ENCODE results near the gene OR11H6.
"Not testable (repeated sequence)": the region's sequence is repeated elsewhere in the genome, so short reads cannot be mapped to it uniquely, and the experiment has no call there.

OR11H6 gene

DNA sequence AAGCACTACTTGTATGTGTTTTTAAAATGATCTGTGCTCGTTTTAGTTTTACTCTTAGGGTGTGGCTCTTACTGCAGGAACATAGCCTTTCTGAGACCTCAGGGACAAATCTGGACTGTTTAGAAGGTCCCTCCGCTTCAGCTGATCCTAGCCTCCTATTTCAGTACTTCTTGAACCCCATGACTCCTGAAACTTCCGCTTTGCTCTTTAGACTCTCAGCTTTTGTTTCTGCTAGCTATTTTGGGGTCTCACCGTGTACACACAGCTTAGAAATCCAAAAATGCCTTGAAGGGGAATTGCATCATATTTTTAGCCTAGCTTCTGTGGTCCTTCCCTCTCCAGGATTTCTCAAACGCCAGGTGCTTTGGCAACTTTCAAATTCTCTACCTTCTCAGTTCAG is 24.5 kb upstream of the OR11H6 start:
- no peak for DNase-seq (ENCODE audit: low read depth)
- H3K4me3 ChIP-seq (ENCODE audit: low read length) = no peak overlapping the region
- no peak for TF ChIP-seq CTCF (IDR thresholded peaks at IDR 0.05; ENCODE audit: insufficient read depth, low read depth, low read length, missing control alignments)

- TF ChIP-seq CTCF (IDR thresholded peaks at IDR 0.05; ENCODE audit: insufficient read depth, low read depth, low read length, missing control alignments) = no peak
- no peak for DNase-seq (ENCODE audit: low read depth)
- no peak overlapping the region for H3K4me3 ChIP-seq (ENCODE audit: low read length)
These were observed 18.8 kb upstream of the OR11H6 start for GRCh38 chr14:20204721-20205120.

- no peak for TF ChIP-seq CTCF (IDR thresholded peaks at IDR 0.05; ENCODE audit: insufficient read depth, low read depth, low read length, missing control alignments)
These were observed 13.9 kb upstream of the OR11H6 start for GRCh38 chr14:20209595-20209994.

GRCh38 chr14:20212406-20212805 is 11.1 kb upstream of the OR11H6 start:
- DNase-seq (ENCODE audit: low read depth); H3K4me3 ChIP-seq (ENCODE audit: low read length): not testable (repeated sequence)

More at GRCh38 chr14:20209595-20209994, 13.9 kb upstream of the OR11H6 start:
- H3K4me3 ChIP-seq (ENCODE audit: low read length) = no peak overlapping the region
- DNase-seq (ENCODE audit: low read depth) = no peak

DNA sequence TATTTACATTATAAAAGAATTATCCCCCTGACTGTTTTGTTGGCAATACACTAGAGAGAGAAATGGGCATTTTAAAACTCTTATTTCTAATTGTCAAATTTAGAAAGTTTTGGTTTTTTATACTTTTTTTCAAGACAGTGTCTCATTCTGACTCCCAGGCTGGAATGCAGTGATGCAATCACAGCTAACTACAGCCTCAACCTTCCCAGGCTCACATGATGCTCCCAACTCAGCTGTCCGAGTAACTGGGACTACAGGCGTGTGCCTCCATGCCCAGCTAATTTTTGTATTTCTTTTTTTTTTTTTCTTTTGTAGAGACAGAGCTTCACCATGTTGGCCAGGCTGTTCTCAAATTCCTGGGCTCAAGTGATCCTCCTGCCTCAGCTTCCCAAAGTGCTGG is 8.3 kb upstream of the OR11H6 start:
- no peak for DNase-seq (ENCODE audit: low read depth)
- H3K4me3 ChIP-seq (ENCODE audit: low read length) = no peak overlapping the region
- no peak for TF ChIP-seq CTCF (IDR thresholded peaks at IDR 0.05; ENCODE audit: insufficient read depth, low read depth, low read length, missing control alignments)

- no peak for DNase-seq (ENCODE audit: low read depth)
- TF ChIP-seq CTCF (IDR thresholded peaks at IDR 0.05; ENCODE audit: insufficient read depth, low read depth, low read length, missing control alignments) = no peak
- H3K4me3 ChIP-seq (ENCODE audit: low read length) = no peak overlapping the region
These were observed 4.5 kb upstream of the OR11H6 start for GRCh38 chr14:20219033-20219432.

GRCh38 chr14:20228681-20229080 is 5.2 kb downstream of the OR11H6 start, which contains the start of gene OR11H7:
Gene OR11H7 (plus strand): TSS chr14:20228981.
- no peak for TF ChIP-seq CTCF (IDR thresholded peaks at IDR 0.05; ENCODE audit: insufficient read depth, low read depth, low read length, missing control alignments)
- DNase-seq (ENCODE audit: low read depth) = no peak
- no peak within 1 kb of the TSS for H3K4me3 ChIP-seq (ENCODE audit: low read length)

DNA sequence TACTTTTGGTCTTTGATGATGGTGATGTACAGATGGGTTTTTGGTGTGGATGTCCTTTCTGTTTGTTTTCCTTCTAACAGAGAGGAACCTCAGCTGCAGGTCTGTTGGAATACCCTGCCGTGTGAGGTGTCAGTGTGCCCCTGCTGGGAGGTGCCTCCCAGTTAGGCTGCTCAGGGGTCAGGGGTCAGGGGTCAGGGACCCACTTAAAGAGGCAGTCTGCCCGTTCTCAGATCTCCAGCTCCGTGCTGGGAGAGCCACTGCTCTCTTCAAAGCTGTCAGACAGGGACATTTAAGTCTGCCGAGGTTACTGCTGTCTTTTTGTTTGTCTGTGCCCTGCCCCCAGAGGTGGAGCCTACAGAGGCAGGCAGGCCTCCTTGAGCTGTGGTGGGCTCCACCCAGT is 11.9 kb downstream of the OR11H6 start:
- H3K4me3 ChIP-seq (ENCODE audit: low read length); DNase-seq (ENCODE audit: low read depth): not testable (repeated sequence)

Data from epithelial cell of esophagus (primary cell).